Measurements from ENCODE around the gene SMIM21. TPM values are rescaled to one million over a fixed set of nuclear protein-coding genes. Genes with fewer than 3 reads are reported as not detected.

SMIM21 gene
- total RNA-seq, 1 donor from 2014 or later = not detected

- DNase-seq (ENCODE audit: extremely low read depth, low read depth, low spot score) = no peak
Observed at GRCh38 chr18:75428490-75428889, 987 bp upstream of the SMIM21 start.

- no peak for DNase-seq (ENCODE audit: extremely low read depth, low read depth, low spot score)
Observed at GRCh38 chr18:75422341-75422910, 5.1 kb downstream of the SMIM21 start.

DNA sequence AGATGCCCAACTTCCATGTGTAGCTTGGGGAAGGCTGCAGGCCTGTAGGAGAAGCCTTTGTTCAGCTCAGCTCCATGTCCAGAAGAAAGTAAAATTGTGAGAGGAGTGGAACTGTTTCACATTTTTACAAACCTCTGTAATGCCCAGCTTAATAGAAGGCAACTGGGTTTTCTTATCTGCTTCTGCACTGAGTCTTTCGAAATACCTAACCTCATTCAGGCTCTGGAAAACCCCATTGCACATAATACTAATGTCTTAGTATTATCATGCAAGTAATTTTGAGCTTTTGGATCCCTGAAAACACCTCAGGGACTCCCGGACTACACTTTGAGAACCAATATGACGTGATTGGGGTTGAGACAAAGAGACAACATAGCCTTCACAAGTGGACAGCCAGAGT, 5.8 kb downstream of the SMIM21 start:
- no peak for DNase-seq (ENCODE audit: extremely low read depth, low read depth, low spot score)

GRCh38 chr18:75418293-75419005, 9.1 kb downstream of the SMIM21 start:
- DNase-seq (ENCODE audit: extremely low read depth, low read depth, low spot score) = no peak

GRCh38 chr18:75410611-75411010, 16.9 kb downstream of the SMIM21 start:
- no peak for DNase-seq (ENCODE audit: extremely low read depth, low read depth, low spot score)

DNA sequence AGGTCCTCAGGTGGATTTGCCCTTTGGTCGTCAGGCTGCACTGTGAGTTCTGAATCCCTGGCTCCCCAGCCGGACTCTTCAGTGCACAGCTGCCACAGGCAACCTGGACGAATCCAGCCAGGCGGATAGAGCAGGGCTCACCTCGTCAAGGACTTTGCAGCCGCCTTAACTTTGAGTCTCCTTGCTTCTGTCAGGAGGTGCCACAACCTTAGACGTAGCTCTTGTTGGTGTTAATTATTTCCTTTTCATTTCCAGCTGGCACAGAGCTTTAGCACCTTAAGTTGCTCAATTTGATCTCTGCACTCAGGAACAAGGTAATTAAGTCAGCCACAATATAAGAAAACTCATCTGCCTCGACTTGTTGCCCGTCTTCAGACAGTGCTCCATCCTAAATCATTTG, 17.7 kb downstream of the SMIM21 start:
- no peak for DNase-seq (ENCODE audit: extremely low read depth, low read depth, low spot score)

- DNase-seq (ENCODE audit: extremely low read depth, low read depth, low spot score) = no peak
Observed at GRCh38 chr18:75408554-75409506, 18.7 kb downstream of the SMIM21 start.

- DNase-seq (ENCODE audit: extremely low read depth, low read depth, low spot score) = no peak
Observed at GRCh38 chr18:75407468-75408437, 19.8 kb downstream of the SMIM21 start.

GRCh38 chr18:75406491-75407445, 20.7 kb downstream of the SMIM21 start:
- DNase-seq (ENCODE audit: extremely low read depth, low read depth, low spot score) = no peak

- no peak for DNase-seq (ENCODE audit: extremely low read depth, low read depth, low spot score)
Observed at GRCh38 chr18:75405351-75405750, 22.2 kb downstream of the SMIM21 start.

DNA sequence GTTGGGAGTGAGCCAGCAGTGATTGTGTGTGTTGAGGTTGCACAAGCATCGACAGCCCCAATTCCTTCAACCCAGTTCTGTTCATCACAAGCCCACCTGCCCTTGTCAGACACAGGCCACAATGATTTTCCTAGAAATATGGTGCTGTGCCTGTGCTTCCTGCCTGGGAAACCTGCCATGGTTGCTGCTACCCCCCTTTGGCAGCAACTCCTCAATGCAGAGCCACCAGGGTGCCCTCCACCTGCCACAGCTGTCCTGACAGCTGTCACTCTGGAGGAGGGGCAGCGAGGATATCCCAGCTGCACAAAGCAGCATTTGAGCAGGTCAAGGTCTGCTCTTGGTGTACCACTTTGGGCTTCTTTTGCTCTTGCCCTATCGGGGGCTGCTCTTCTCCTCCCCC, 27.1 kb downstream of the SMIM21 start:
- DNase-seq (ENCODE audit: extremely low read depth, low read depth, low spot score) = no peak

GRCh38 chr18:75395137-75395536, 32.4 kb downstream of the SMIM21 start:
- DNase-seq (ENCODE audit: extremely low read depth, low read depth, low spot score) = no peak

GRCh38 chr18:75393721-75394120, 33.8 kb downstream of the SMIM21 start:
- DNase-seq (ENCODE audit: extremely low read depth, low read depth, low spot score) = no peak

DNA sequence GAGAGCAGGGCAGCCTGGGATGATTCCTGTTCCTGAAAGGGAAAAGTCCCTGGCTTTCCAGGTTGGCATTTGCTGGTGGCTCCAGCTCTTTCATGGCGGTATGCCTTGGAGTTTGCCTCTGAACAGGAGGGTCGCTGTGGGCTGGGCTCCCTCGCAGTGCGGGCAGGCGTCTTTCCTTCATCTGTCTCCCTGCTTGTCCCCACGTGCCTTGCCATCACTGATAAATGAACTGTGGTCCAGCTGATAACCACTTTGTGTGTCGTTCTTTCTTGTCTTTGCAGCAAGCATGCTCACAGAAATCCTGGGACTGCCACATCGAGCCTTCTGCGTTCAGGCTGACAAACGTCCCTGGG, 35.3 kb downstream of the SMIM21 start:
- DNase-seq (ENCODE audit: extremely low read depth, low read depth, low spot score) = no peak

GRCh38 chr18:75391279-75392225, 36.0 kb downstream of the SMIM21 start:
- DNase-seq (ENCODE audit: extremely low read depth, low read depth, low spot score) = no peak

DNA sequence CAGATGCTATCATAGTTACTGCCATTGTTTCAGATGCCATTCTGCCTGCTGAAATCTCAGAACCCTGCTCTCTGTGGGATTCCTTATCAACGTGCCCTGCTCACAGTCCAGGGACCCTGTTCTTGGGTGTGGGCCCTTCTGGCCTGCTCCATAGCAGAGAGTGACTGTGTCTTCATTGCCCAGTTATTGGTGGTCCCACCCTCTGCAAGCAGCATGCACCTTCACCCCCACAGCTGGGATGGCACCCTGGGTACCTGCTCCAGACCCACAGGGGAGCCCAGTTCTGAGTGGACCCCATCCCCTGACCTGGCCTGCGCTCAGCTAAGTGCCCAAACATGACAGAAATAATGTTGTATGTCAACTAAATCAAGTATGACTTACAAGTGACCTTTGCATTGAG, 36.6 kb downstream of the SMIM21 start:
- DNase-seq (ENCODE audit: extremely low read depth, low read depth, low spot score) = no peak

- no peak for DNase-seq (ENCODE audit: extremely low read depth, low read depth, low spot score)
Observed at GRCh38 chr18:75384144-75384543, 43.4 kb downstream of the SMIM21 start.
